ENCODE data around the gene LRRC63. TPM values are rescaled to one million over a fixed set of nuclear protein-coding genes. Genes with fewer than 3 reads are reported as not detected.
"Not testable (repeated sequence)": the region's sequence is repeated elsewhere in the genome, so short reads cannot be mapped to it uniquely, and the experiment has no call there.

Gene LRRC63
- total RNA-seq (2014; rRNA removed; shearing (Covaris generic)), result 0.82 and 1.1 TPM in 2 replicates
- polyA plus RNA-seq (2015; cell fraction: cytosol; rRNA removed), result 0.37 and 0.73 TPM in 2 replicates
- polyA plus RNA-seq (2015; cell fraction: nucleus; rRNA removed), result 11.1 and 16.3 TPM in 2 replicates

DNA sequence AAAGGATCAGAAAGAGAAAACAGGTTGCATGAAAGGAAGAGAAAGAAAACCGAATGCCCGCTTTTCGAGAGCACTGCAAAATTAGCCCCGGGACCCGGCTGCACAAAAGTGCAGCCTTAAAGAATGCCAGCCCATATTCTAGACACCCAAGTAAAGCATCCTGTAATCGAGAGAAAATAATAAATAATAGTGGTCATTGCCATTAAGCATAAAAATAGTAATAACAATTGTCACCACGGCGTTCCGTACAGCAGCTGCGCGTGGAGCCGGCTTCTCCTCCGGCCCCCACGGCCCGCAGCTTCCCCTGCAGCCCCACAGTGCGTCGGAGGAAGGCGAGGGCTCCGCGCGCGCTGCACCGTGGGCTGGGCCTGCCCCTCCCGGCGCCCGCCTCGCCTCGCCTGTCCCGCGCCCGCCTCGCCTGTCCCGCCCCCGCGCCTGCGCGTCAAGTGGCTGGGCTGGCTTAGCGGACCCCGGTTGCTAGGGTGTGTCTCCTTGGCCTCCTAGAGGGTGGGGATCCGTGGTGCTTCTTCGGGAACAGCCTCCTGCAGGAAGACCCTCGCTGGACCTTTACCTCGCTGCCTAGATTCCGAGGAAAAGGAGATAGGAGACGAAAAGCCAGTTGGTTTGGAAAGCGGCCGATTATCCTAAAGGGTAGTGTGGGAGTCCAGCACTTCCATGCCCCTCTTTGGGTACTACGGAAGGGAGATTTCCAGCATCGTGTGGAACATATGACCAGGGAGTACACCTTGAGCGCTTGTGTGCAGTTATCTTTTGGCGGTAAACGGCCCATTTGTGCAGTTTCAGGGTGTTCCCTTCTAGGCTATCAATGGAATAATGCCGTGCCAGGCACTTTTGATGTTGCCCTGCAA lies at the start of gene LRRC63:
Gene LRRC63, plus strand, starts transcription at position 446 of the 869 bp plus-strand sequence. CDS start 1,107 bp downstream, outside the sequence.
- in situ Hi-C loops (cut with HindIII; ENCODE audit: low pct_unique_long_range_greater_than_20kb, low sequenced_read_pairs), result no loop called here
- peak; percentile 83 for DNase-seq (ENCODE audit: low read depth, low spot score)

DNA sequence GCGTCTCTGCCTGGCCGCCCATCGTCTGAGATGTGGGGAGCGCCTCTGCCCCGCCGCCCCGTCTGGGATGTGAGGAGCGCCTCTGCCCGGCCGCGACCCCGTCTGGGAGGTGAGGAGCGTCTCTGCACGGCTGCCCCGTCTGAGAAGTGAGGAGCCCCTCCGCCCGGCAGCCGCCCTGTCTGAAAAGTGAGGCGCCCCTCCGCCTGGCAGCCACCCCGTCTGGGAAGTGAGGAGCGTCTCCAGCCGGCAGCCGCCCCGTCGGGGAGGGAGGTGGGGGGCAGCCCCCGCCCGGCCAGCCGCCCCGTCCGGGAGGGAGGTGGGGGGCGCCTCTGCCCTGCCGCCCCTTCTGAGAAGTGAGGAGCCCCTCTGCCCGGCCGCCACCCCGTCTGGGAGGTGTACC lies 49.0 kb upstream of the LRRC63 start:
- in situ Hi-C loops (cut with HindIII; ENCODE audit: low pct_unique_long_range_greater_than_20kb, low sequenced_read_pairs), result loop anchor here (25.0 kb wide), 1 partner anchor 100 kb away; no protein-coding TSS in a partner anchor

GRCh38 chr13:46164661-46165060 lies 47.1 kb upstream of the LRRC63 start:
- in situ Hi-C loops (cut with HindIII; ENCODE audit: low pct_unique_long_range_greater_than_20kb, low sequenced_read_pairs), result loop anchor here (25.0 kb wide), 1 partner anchor 98 kb away; no protein-coding TSS in a partner anchor
- DNase-seq (ENCODE audit: low read depth, low spot score), result no peak

More for the DNA sequence above, 49.0 kb upstream of the LRRC63 start:
- not testable (repeated sequence) for DNase-seq (ENCODE audit: low read depth, low spot score)

GRCh38 chr13:46165485-46166223 lies 46.1 kb upstream of the LRRC63 start:
- in situ Hi-C loops (cut with HindIII; ENCODE audit: low pct_unique_long_range_greater_than_20kb, low sequenced_read_pairs), result loop anchor here (25.0 kb wide), 1 partner anchor 97 kb away; no protein-coding TSS in a partner anchor
- DNase-seq (ENCODE audit: low read depth, low spot score), result no peak

DNA sequence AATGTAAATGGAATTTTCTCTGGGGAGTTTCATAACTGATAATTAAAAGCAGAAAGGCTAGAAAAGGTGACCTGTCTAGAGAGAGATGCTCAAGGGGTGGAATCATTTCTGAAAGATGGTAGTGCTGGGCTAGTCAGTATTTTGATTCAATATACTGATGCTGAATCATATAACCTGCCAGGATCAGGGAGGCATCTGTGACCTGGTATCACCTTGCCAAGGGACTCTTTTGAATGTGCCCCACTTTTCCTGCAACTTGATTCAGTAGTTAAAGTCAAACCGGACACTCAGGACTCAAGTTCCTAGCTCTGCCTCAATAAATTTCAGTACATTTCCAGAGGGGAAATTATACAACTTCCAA lies 45.5 kb upstream of the LRRC63 start:
- DNase-seq (ENCODE audit: low read depth, low spot score), result no peak
- in situ Hi-C loops (cut with HindIII; ENCODE audit: low pct_unique_long_range_greater_than_20kb, low sequenced_read_pairs), result loop anchor here (25.0 kb wide), 1 partner anchor 96 kb away; no protein-coding TSS in a partner anchor

GRCh38 chr13:46166947-46167610 lies 44.6 kb upstream of the LRRC63 start:
- in situ Hi-C loops (cut with HindIII; ENCODE audit: low pct_unique_long_range_greater_than_20kb, low sequenced_read_pairs), result loop anchor here (25.0 kb wide), 1 partner anchor 95 kb away; no protein-coding TSS in a partner anchor
- DNase-seq (ENCODE audit: low read depth, low spot score), result no peak

- peak; percentile 50 for DNase-seq (ENCODE audit: low read depth, low spot score)
- in situ Hi-C loops (cut with HindIII; ENCODE audit: low pct_unique_long_range_greater_than_20kb, low sequenced_read_pairs), result loop anchor here (25.0 kb wide), 1 partner anchor 94 kb away; no protein-coding TSS in a partner anchor
Observed at GRCh38 chr13:46168341-46168740, 43.4 kb upstream of the LRRC63 start.

DNA sequence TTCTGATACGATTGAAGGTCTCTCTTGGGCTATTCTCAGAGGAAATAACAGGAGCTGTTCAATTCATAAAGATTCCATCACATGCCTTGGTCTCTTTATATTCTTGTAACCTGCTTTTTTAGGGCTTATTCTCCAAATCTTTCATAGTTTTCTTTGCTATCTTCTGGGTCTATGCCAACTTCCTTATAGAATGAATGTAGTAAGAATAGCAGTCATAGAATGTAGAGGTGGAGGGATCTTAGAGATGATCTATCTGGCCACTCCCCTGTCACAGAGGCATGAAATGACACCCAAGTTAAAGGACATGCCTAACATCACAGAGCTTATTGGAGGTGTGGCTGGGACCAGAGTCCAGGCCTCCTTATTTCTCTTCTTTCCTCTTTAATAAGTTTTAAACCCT lies 42.9 kb upstream of the LRRC63 start:
- in situ Hi-C loops (cut with HindIII; ENCODE audit: low pct_unique_long_range_greater_than_20kb, low sequenced_read_pairs), result loop anchor here (25.0 kb wide), 1 partner anchor 94 kb away; no protein-coding TSS in a partner anchor

GRCh38 chr13:46169758-46170157 lies 42.0 kb upstream of the LRRC63 start:
- no peak for DNase-seq (ENCODE audit: low read depth, low spot score)
- in situ Hi-C loops (cut with HindIII; ENCODE audit: low pct_unique_long_range_greater_than_20kb, low sequenced_read_pairs), result loop anchor here (25.0 kb wide), 1 partner anchor 93 kb away; no protein-coding TSS in a partner anchor

More for the DNA sequence above, 42.9 kb upstream of the LRRC63 start:
- DNase-seq (ENCODE audit: low read depth, low spot score), result no peak

GRCh38 chr13:46170268-46170667 lies 41.5 kb upstream of the LRRC63 start:
- in situ Hi-C loops (cut with HindIII; ENCODE audit: low pct_unique_long_range_greater_than_20kb, low sequenced_read_pairs), result loop anchor here (25.0 kb wide), 1 partner anchor 92 kb away; no protein-coding TSS in a partner anchor
- no peak for DNase-seq (ENCODE audit: low read depth, low spot score)

- no peak for DNase-seq (ENCODE audit: low read depth, low spot score)
- in situ Hi-C loops (cut with HindIII; ENCODE audit: low pct_unique_long_range_greater_than_20kb, low sequenced_read_pairs), result loop anchor here (25.0 kb wide), 1 partner anchor 92 kb away; no protein-coding TSS in a partner anchor
Observed at GRCh38 chr13:46170687-46171086, 41.0 kb upstream of the LRRC63 start.

DNA sequence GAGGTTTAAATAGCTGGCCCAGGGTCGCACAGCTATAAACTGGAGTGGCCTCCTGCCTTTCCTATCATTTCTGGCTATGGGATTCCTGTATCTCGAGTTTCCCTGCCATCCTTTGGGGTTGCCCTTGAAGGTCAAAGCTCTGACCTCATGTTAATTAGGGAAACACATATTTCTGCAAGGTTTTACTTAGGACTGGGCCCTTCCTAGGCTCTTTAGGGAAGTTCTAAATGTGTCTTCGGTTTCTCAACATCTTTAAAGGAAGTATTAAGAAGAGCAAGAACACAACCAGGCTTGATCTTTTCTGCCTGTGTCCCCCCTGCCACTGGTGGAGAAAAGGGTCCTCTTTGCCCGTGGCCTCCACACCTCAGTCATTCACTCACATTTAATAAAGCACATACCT lies 40.5 kb upstream of the LRRC63 start:
- no peak for DNase-seq (ENCODE audit: low read depth, low spot score)
- in situ Hi-C loops (cut with HindIII; ENCODE audit: low pct_unique_long_range_greater_than_20kb, low sequenced_read_pairs), result loop anchor here (25.0 kb wide), 1 partner anchor 91 kb away; no protein-coding TSS in a partner anchor

DNA sequence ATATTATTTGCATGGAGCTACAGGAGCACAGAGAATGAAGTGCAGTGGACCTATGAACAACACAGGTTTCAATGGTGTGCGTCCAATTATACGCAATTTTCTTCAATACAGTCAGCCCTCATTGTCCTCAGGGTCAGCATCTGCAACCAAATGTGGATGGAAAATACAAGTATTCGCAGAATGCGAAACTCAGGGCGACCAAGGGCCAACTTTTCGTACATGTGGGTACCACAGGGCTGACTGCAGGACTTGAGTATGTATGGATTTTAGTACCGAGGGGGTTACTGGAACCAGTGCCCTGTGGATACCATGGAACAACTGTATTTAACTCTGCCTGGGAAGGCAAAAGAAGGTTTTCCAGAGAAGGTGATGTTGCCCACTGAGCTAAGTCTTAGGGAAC lies 40.0 kb upstream of the LRRC63 start:
- in situ Hi-C loops (cut with HindIII; ENCODE audit: low pct_unique_long_range_greater_than_20kb, low sequenced_read_pairs), result loop anchor here (25.0 kb wide), 1 partner anchor 91 kb away; no protein-coding TSS in a partner anchor

DNA sequence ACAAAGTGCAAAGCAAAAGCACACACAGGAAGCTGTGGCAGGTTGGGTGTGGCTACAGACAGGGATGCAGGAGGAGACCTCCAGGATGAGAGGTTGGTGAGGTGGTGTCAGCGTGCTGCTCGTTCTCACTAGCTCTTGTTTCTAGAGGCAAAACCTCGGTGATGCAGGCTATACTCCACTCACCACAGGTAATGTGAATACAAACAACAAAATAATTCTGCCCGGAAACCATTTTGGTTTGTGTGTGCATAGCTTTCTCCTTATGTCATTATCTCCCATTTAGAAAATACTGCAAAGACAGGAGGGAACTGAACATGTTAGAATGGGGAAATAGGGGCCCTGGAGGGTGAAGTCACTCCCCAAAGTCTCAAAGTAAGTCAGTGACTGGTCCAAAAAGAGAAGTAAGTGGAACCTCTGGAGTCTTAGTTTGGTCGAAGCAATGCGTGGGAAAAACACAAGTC lies 39.2 kb upstream of the LRRC63 start:
- in situ Hi-C loops (cut with HindIII; ENCODE audit: low pct_unique_long_range_greater_than_20kb, low sequenced_read_pairs), result loop anchor here (25.0 kb wide), 1 partner anchor 90 kb away; no protein-coding TSS in a partner anchor
- no peak for DNase-seq (ENCODE audit: low read depth, low spot score)

More for the DNA sequence above, 40.0 kb upstream of the LRRC63 start:
- no peak for DNase-seq (ENCODE audit: low read depth, low spot score)

DNA sequence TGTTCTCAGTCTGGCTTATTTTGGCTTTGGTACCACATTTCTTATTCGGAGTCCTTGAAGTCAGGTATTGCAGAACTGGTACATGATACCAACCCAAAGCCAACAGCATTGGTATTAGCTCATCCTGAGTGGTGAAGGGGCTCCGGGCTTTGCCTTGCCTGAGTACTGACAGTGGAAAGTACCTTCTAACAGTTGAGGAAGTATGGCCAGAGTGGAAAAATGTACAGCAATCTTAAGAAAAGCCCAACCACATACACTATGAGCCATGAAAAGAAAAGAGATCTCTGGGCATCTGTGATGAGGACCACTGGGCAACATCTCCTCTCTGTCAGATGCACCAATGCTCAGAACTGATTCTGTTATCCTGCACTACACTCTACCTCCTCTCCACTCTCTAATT lies 38.1 kb upstream of the LRRC63 start:
- no peak for DNase-seq (ENCODE audit: low read depth, low spot score)
- in situ Hi-C loops (cut with HindIII; ENCODE audit: low pct_unique_long_range_greater_than_20kb, low sequenced_read_pairs), result loop anchor here (25.0 kb wide), 1 partner anchor 89 kb away; no protein-coding TSS in a partner anchor

DNA sequence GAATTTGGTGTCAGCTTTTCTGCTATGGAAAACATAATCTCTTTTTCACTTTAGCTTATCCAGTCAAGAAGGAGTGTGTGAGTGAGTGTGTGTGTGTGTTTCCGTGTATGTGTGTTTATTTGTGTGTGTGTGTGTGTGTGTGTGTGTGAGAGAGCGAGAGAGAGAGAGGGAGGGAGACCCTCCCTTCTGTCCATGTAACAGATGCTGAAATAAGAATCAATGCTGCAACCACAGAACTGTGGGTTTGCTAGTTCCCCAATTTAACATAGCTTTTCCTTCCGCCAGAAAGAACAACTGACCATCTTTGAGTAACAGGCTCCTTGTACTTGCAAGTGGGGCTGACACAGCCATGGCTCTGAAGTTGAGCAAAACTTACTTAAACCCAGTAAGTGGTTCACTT lies 35.0 kb upstream of the LRRC63 start:
- DNase-seq (ENCODE audit: low read depth, low spot score), result no peak
- in situ Hi-C loops (cut with HindIII; ENCODE audit: low pct_unique_long_range_greater_than_20kb, low sequenced_read_pairs), result no loop called here

DNA sequence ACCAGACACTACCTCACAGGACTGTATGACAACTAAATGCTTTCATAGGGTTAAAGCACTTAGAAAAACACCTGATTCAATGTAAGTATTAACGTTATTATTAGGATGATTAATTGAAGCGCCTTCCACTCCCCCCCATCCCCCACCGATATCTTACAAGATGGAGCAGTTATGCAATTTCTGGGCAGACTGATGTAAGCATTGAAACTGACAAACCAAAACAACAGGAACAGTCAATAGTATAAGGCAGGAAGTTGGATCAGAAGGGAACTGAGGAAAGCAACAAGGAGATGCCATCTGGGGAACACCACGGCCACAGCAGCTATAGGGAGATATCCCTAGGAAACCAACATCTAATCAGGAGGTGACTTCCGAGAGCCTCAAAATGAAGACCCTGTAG lies 33.6 kb upstream of the LRRC63 start:
- no peak for DNase-seq (ENCODE audit: low read depth, low spot score)
- in situ Hi-C loops (cut with HindIII; ENCODE audit: low pct_unique_long_range_greater_than_20kb, low sequenced_read_pairs), result no loop called here
